Osteoblast (primary cell): ENCODE results near the gene NKAIN4. TPM values are rescaled to one million over a fixed set of nuclear protein-coding genes. Genes with fewer than 3 reads are reported as not detected.

Experiments
- DNase-seq: peaks from one replicate; pipeline ENCODE4 v3.0.0; 2011; ENCODE audit warnings: low spot score, mixed read lengths; ENCODE audit not compliant: insufficient read length; ENCODE audit errors: missing footprints
- H2AFZ ChIP-seq: 2 replicates; pipeline ENCODE4 v1.6.0; 2011; ENCODE audit warnings: mild to moderate bottlenecking, low read length
- H3K27ac ChIP-seq: 2 replicates; pipeline ENCODE4 v1.5.1; 2011; ENCODE audit warnings: mild to moderate bottlenecking, low read depth, low read length, moderate library complexity
- H3K27me3 ChIP-seq: 2 replicates; pipeline ENCODE4 v1.6.0; 2012; ENCODE audit warnings: mild to moderate bottlenecking, control low read depth, inconsistent platforms, low read length, moderate library complexity; ENCODE audit not compliant: insufficient read depth
- H3K36me3 ChIP-seq: 2 replicates; pipeline ENCODE4 v1.5.1; 2011; ENCODE audit warnings: mild to moderate bottlenecking, low read length, control low read depth, moderate library complexity; ENCODE audit not compliant: insufficient read depth
- H3K4me1 ChIP-seq: 2 replicates; pipeline ENCODE4 v1.5.1; 2011; ENCODE audit warnings: mild to moderate bottlenecking, low read length, control low read depth, moderate library complexity; ENCODE audit not compliant: insufficient read depth
- H3K4me2 ChIP-seq: 2 replicates; pipeline ENCODE4 v1.6.0; 2011; ENCODE audit warnings: mild to moderate bottlenecking, low read length; ENCODE audit not compliant: insufficient read depth
- H3K4me3 ChIP-seq: fragments of 200-600 bp; sonication (generic); 3 replicates; pipeline ENCODE4 v1.5.1; 2012; ENCODE audit warnings: mild to moderate bottlenecking, low read length, inconsistent platforms; ENCODE audit not compliant: insufficient read depth
- H3K79me2 ChIP-seq: 2 replicates; pipeline ENCODE4 v1.6.0; 2012; ENCODE audit warnings: mild to moderate bottlenecking, low read length, control low read depth, inconsistent platforms; ENCODE audit not compliant: insufficient read depth
- H3K9me3 ChIP-seq: 2 replicates; pipeline ENCODE4 v1.5.1; 2011; ENCODE audit warnings: low read depth, low read length, control low read depth
- H4K20me1 ChIP-seq: 2 replicates; pipeline ENCODE4 v1.6.0; 2012; ENCODE audit warnings: mild to moderate bottlenecking, low read length, control low read depth; ENCODE audit not compliant: insufficient read depth
- total RNA-seq: library from RNA; depleted of rRNA; stranded (reverse); fragments of >200 nt; gene quantifications from 2 replicates; pipeline ENCODE4 v1.2.3, GENCODE V29; 2012
- TF ChIP-seq, protein P1 (sequence below): IDR thresholded peaks from 2 replicates; pipeline ENCODE4 v1.5.1; 2011; ENCODE audit warnings: mild to moderate bottlenecking, low read depth, low read length, moderate library complexity; ENCODE audit errors: extremely low read depth

Gene NKAIN4
- total RNA-seq, 1 donor = not detected

DNA sequence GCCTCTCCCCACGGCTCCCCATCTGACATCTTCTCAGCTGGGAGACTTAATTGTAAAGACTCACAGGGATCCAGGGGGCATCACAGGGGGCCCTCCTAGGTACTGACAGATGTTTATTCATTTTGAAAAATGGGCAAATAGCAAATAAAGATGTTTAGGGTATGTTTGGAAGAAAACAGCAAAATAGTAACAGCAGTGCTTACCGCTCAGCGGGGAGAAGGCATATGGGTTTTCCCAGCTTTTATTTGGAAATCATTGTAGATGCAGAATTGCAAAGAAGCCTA, 21.3 kb downstream of the NKAIN4 start:
- Histone ChIP-seq H2AFZ (no peak overlapping the region), H3K4me2 (peak overlapping the region; percentile 53), H3K27me3 (no peaks in the 10 kb centered on the region), H3K4me1 (peaks cover 29% of the 10 kb centered on the region), H3K27ac (peak overlapping the region; percentile 91), H4K20me1 (no peaks in the 10 kb centered on the region), H3K79me2 (no peaks in the 10 kb centered on the region), H3K36me3 (no peaks in the 10 kb centered on the region), H3K4me3 (peak overlapping the region; percentile 24), H3K9me3 (no peaks in the 10 kb centered on the region)
- TF ChIP-seq, protein P1, sequence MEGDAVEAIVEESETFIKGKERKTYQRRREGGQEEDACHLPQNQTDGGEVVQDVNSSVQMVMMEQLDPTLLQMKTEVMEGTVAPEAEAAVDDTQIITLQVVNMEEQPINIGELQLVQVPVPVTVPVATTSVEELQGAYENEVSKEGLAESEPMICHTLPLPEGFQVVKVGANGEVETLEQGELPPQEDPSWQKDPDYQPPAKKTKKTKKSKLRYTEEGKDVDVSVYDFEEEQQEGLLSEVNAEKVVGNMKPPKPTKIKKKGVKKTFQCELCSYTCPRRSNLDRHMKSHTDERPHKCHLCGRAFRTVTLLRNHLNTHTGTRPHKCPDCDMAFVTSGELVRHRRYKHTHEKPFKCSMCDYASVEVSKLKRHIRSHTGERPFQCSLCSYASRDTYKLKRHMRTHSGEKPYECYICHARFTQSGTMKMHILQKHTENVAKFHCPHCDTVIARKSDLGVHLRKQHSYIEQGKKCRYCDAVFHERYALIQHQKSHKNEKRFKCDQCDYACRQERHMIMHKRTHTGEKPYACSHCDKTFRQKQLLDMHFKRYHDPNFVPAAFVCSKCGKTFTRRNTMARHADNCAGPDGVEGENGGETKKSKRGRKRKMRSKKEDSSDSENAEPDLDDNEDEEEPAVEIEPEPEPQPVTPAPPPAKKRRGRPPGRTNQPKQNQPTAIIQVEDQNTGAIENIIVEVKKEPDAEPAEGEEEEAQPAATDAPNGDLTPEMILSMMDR = no peak
- DNase-seq = no peak

DNA sequence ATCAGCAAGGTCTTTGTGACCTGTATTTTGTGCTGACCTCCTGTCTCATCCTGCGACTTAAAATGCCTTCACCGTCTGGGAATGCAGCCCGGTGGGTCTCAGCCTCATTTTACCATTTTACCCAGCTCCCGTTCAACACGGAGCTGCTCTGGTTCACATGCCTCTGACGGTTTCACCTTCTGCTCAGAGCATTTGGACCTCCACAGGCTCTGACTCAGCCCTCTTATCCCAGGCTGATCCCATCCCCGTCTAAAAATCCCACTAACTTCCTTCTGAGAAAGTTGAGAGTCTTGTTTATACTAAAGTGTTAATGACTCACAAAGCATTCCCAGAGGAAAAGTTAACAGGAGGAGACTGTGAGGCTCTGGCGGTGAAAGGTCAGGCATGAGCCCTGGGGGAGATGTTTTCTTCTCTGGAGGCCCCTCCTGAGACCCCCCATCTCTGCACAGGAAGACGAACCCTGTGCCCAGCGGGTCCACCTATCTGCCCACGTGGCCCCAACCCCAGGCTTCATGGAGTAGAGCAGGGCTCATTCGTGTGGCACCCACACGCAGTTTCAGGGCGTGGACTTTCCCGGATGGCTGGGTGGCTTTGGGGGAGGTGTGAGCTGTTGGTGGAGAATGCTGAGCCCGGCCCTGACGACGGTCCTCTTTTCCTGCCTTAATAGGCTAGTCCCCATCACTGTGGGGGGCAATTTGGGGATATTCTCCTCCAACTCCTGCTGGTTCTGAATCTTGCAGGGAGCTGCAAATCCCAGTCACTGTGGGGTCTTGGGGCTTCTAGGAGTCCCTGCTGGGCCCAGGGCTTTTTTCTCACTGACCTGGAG, 21.8 kb downstream of the NKAIN4 start:
- Histone ChIP-seq H3K27me3 (no peaks in the 10 kb centered on the region), H3K4me2 (peak overlapping the region; percentile 53), H3K36me3 (no peaks in the 10 kb centered on the region), H3K4me1 (peaks cover 29% of the 10 kb centered on the region), H3K4me3 (peak overlapping the region; percentile 24), H3K79me2 (no peaks in the 10 kb centered on the region), H4K20me1 (no peaks in the 10 kb centered on the region), H3K27ac (peak overlapping the region; percentile 91), H2AFZ (peak overlapping the region; percentile 69), H3K9me3 (no peaks in the 10 kb centered on the region)
- TF ChIP-seq, protein P1 = no peak
- DNase-seq = peak; percentile 99

DNA sequence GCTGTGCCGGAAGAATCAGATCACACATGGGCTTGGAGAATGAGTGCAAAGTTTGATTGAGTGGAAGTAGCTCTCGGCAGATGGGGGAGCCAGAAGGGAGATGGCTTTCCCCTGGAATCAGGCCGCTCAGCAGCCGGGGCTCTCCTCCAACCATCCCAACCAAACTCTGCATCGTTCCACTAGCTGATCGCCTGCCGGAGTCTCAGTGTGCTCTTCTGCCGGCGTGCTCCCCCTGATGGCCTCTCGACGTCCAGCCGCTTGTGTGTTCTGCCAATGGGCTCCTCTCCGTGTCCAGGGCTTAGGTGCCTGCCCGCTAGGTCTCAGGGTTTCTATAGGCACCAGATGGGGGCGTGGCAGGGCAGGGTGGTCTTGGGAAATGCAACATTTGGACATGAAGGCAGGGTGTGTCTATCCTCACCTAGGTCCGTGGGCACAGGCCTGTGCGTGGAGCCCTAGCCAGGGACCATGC, 23.4 kb downstream of the NKAIN4 start:
- H4K20me1 ChIP-seq = no peaks in the 10 kb centered on the region
- peak; percentile 90 for DNase-seq
- H3K9me3 ChIP-seq = no peaks in the 10 kb centered on the region
- H3K4me2 ChIP-seq = peak overlapping the region; percentile 36
- H3K79me2 ChIP-seq = no peaks in the 10 kb centered on the region
- H2AFZ ChIP-seq = peak overlapping the region; percentile 95
- no peaks in the 10 kb centered on the region for H3K27me3 ChIP-seq
- TF ChIP-seq, protein P1 = peak; percentile 66
- no peaks in the 10 kb centered on the region for H3K36me3 ChIP-seq
- peaks cover 29% of the 10 kb centered on the region for H3K4me1 ChIP-seq
- H3K4me3 ChIP-seq = no peak overlapping the region
- H3K27ac ChIP-seq = peak overlapping the region; percentile 91

DNA sequence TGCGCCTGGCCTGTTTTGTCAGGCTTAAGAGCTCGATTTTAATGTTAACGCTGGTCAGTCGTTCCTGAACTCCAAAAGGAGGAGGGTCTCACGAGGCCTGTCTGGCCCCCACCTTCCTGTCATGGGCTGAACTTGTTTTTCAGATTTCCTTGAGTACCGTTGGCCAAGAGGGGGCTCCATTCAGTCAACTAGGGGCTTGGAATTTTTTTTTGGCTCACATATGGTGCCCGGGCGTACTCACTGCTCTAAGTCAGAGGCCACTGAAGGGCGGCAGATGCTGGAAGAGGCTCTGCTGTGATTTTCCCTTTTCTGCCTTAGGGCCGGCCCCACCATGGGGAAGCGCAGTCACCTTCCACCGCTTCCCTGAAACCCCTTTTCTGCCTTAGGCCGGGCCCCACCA, 25.5 kb downstream of the NKAIN4 start:
- no peak overlapping the region for H3K27ac ChIP-seq
- no peak for DNase-seq
- no peaks in the 10 kb centered on the region for H4K20me1 ChIP-seq
- H3K79me2 ChIP-seq = no peaks in the 10 kb centered on the region
- no peaks in the 10 kb centered on the region for H3K36me3 ChIP-seq
- TF ChIP-seq, protein P1 = no peak
- no peaks in the 10 kb centered on the region for H3K9me3 ChIP-seq
- H3K4me3 ChIP-seq = no peak overlapping the region
- H3K4me2 ChIP-seq = no peak overlapping the region
- H3K27me3 ChIP-seq = peaks cover 3% of the 10 kb centered on the region
- no peak overlapping the region for H2AFZ ChIP-seq
- peaks cover 36% of the 10 kb centered on the region for H3K4me1 ChIP-seq
